ENCODE measurements around the gene SYNGR3.
A peak's percentile ranks its signal among the peaks of the same experiment; 100 is the strongest.
"Not testable (repeated sequence)": the region's sequence is repeated elsewhere in the genome, so short reads cannot be mapped to it uniquely, and the experiment has no call there.

The SYNGR3 gene

GRCh38 chr16:2029350-2029749, 39.6 kb downstream of the SYNGR3 start:
- no peak for TF ChIP-seq CTCF (conservative IDR thresholded peaks at IDR 0.05; ENCODE audit: low read depth, low read length)
- no peak for DNase-seq (ENCODE audit: low read depth)
- H3K4me3 ChIP-seq (ENCODE audit: low read depth, low read length): no peak overlapping the region

GRCh38 chr16:2030036-2030435, 40.3 kb downstream of the SYNGR3 start:
- no peak for TF ChIP-seq CTCF (conservative IDR thresholded peaks at IDR 0.05; ENCODE audit: low read depth, low read length)
- DNase-seq (ENCODE audit: low read depth): no peak
- no peak overlapping the region for H3K4me3 ChIP-seq (ENCODE audit: low read depth, low read length)

DNA sequence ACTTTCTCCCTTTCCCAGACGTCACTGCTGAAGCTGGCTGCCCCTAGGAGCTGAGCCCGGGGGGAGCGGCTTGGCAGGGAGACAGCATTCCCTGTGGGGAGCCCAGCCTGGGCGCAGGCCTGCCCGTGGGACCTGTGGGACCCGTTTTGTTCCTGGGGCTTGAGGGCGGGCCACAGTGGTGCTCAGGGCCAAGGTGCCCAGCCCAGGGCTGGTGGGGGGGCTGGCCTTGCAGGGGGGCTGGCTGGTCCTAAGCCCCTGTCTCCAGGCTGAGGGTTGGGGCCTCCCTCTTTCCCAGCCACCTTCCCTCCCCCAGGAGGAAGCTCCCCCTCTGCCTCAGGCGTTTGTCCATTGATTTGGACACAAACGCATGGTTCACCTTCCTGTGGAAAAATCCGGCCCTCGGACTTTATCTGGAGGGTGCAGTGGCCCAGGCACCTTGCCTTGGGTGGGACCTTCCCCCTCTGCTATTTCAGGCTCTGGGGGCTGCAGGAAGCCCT, 41.4 kb downstream of the SYNGR3 start:
- no peak for DNase-seq (ENCODE audit: low read depth)
- TF ChIP-seq CTCF (conservative IDR thresholded peaks at IDR 0.05; ENCODE audit: low read depth, low read length): no peak
- no peak overlapping the region for H3K4me3 ChIP-seq (ENCODE audit: low read depth, low read length)

- TF ChIP-seq CTCF (conservative IDR thresholded peaks at IDR 0.05; ENCODE audit: low read depth, low read length): no peak
- no peak for DNase-seq (ENCODE audit: low read depth)
- H3K4me3 ChIP-seq (ENCODE audit: low read depth, low read length): no peak overlapping the region
Observed at GRCh38 chr16:2032285-2033056, 42.7 kb downstream of the SYNGR3 start.

GRCh38 chr16:2033057-2033908, 43.5 kb downstream of the SYNGR3 start:
- TF ChIP-seq CTCF (conservative IDR thresholded peaks at IDR 0.05; ENCODE audit: low read depth, low read length): no peak
- H3K4me3 ChIP-seq (ENCODE audit: low read depth, low read length): peak overlapping the region; percentile 32
- DNase-seq (ENCODE audit: low read depth): peak; percentile 77

GRCh38 chr16:2033909-2034695, 44.3 kb downstream of the SYNGR3 start:
- not testable (repeated sequence) for DNase-seq (ENCODE audit: low read depth)
- H3K4me3 ChIP-seq (ENCODE audit: low read depth, low read length): peak overlapping the region; percentile 32
